GM12891 (cell line): ENCODE results near the gene ARHGEF37.

Experiments used
- PAX5 ChIP-seq: IDR thresholded peaks from 2 replicates; pipeline ENCODE4 v1.6.1; 2011; ENCODE audit warnings: low read length, moderate library complexity, mild to moderate bottlenecking; ENCODE audit not compliant: insufficient read depth, severe bottlenecking
- POLR2A ChIP-seq: IDR thresholded peaks from 2 replicates; pipeline ENCODE4 v1.6.1; 2011; ENCODE audit warnings: low read depth, low read length, control low read depth
- POLR2AphosphoS5 ChIP-seq: IDR thresholded peaks from 2 replicates; pipeline ENCODE4 v1.6.1; 2011; ENCODE audit warnings: low read depth, low read length, control low read depth
- SPI1 ChIP-seq: IDR thresholded peaks from 2 replicates; pipeline ENCODE4 v1.6.1; 2011; ENCODE audit warnings: low read depth, low read length, control low read depth
- TAF1 ChIP-seq: IDR thresholded peaks from 2 replicates; pipeline ENCODE4 v1.6.1; 2011; ENCODE audit warnings: low read depth, low read length, control low read depth

DNA sequence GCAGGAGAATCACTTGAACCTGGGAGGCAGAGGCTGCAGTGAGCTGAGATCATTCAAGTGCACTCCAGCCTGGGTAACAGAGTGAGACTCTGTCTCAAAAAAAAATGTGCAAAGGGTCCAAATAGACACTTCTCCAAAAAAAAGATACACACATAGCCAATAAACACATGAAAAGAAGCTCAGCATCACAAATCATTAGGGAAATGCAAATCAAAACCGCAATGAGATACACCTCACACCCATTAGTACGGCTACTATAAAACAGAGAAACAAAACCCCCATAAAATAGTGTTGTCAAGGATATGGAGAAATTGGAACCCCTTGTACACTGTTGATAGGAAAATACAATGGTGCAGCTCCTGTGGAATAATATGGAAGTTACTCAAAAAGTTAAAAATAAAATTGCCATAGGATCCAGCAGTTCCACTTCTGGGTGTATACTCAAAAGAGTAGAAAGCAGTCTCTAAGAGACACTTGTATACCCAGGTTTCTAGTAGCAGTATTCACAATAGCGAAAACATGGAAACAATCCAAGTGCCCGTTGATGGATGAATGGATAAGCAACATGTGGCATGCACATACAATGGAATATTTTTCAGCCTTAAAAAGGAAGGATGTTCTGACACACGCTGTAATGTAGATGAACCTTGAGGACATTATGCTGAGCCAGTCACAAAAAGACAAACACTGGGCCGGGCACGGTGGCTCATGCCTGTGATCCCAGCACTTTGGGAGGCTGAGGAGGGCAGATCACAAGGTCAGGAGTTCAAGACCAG, 91.6 kb downstream of the ARHGEF37 start:
- no peak for TF ChIP-seq POLR2A
- TF ChIP-seq TAF1 = no peak
- TF ChIP-seq POLR2AphosphoS5 = no peak
- TF ChIP-seq SPI1 = no peak
- no peak for TF ChIP-seq PAX5
